Subcutaneous abdominal adipose tissue (tissue), 5 donors: ENCODE data around the gene DNAAF3.
A peak's percentile ranks its signal among the peaks of the same experiment; 100 is the strongest.

Source experiments
- H3K27ac ChIP-seq: one replicate; pipeline ENCODE4 v1.7.0; 2013; ENCODE audit warnings: low read depth, mild to moderate bottlenecking, inconsistent platforms, low read length, moderate library complexity
- H3K27me3 ChIP-seq, 5 donors: one replicate each; pipeline ENCODE4 v1.7.0; 2013; ENCODE audit warnings: low read length in 5 of 5, inconsistent platforms in 1 of 5; ENCODE audit not compliant: control insufficient read depth in 5 of 5, insufficient read depth in 4 of 5
- H3K36me3 ChIP-seq, 5 donors: one replicate each; pipeline ENCODE4 v1.7.0; 2013; ENCODE audit warnings: low read length in 5 of 5; ENCODE audit not compliant: control insufficient read depth in 5 of 5, insufficient read depth in 5 of 5
- H3K4me1 ChIP-seq, 5 donors: one replicate each; pipeline ENCODE4 v1.7.0; 2013; ENCODE audit warnings: low read length in 5 of 5, mild to moderate bottlenecking in 3 of 5, moderate library complexity in 1 of 5; ENCODE audit not compliant: control insufficient read depth in 5 of 5, insufficient read depth in 5 of 5
- H3K4me3 ChIP-seq, 5 donors: one replicate each; pipeline ENCODE4 v1.7.0; 2013; ENCODE audit warnings: low read length in 5 of 5, low read depth in 1 of 5
- H3K9ac ChIP-seq, 5 donors: one replicate each; pipeline ENCODE4 v1.7.0; 2013; ENCODE audit warnings: low read length in 5 of 5, mild to moderate bottlenecking in 4 of 5, moderate library complexity in 3 of 5
- H3K9me3 ChIP-seq, 5 donors: one replicate each; pipeline ENCODE4 v1.7.0; 2013; ENCODE audit warnings: low read length in 5 of 5; ENCODE audit not compliant: control insufficient read depth in 5 of 5
- donor health status: healthy.
- donor health status: healthy.
- donor health status: healthy.
- donor health status: healthy.
- donor health status: healthy.

DNAAF3 gene

GRCh38 chr19:55145232-55145631, 21.2 kb downstream of the DNAAF3 start:
- peaks cover 0 to 7% (median 0%) of the 10 kb centered on the region in 5 donors for H3K4me1 ChIP-seq
- no peak overlapping the region for H3K9ac ChIP-seq
- H3K9me3 ChIP-seq = no peaks in the 10 kb centered on the region
- no peaks in the 10 kb centered on the region for H3K36me3 ChIP-seq
- peaks cover 39 to 63% (median 46%) of the 10 kb centered on the region in 5 donors for H3K27me3 ChIP-seq
- H3K27ac ChIP-seq = no peak overlapping the region
- no peak overlapping the region for H3K4me3 ChIP-seq

DNA sequence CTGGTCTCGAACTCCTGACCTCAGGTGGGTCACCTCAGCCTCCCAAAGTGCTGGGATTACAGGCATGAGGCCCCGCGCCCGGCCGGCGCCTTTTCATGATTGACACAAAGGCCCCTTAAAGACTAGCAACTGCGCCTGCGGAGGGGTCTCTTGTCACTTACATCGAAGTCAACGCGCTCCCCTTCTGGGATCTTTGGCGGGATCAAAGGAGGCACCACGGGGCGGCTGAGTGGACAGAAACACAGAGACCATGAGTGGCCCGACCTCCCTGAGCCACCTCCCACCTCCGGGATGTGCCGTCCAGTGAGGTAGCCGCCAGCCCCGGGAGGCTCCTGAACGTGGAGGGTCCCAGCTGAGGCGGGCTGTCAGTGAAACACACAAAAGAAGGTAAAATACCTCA, 24.7 kb downstream of the DNAAF3 start:
- H3K27me3 ChIP-seq = peaks cover 32 to 48% (median 36%) of the 10 kb centered on the region in 5 donors
- no peak overlapping the region for H3K27ac ChIP-seq
- no peaks in the 10 kb centered on the region for H3K36me3 ChIP-seq
- H3K4me1 ChIP-seq = peaks cover 0 to 7% (median 0%) of the 10 kb centered on the region in 5 donors
- H3K9ac ChIP-seq = no peak overlapping the region
- no peak overlapping the region for H3K4me3 ChIP-seq
- H3K9me3 ChIP-seq = no peaks in the 10 kb centered on the region

DNA sequence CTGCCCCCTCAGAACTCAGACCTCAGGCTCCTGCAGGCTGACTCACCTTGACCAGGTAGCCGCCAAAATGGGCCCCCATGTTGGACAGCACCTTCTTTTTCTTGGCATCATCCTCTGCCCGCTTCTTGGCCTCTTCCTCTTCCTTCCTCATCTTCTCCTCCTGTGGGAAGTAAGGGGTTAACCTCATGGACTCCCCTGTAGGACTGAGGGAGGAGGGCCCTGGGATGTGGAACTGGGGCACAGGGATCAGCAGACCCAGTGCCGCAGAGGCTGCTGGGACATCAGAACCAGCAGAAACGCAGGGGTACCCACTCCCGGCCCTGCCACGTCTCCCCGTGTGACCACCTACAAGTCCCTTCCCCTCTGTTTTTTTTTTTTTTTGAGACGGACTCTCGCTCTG, 28.5 kb downstream of the DNAAF3 start:
- no peaks in the 10 kb centered on the region for H3K9me3 ChIP-seq
- peaks cover 28 to 42% (median 36%) of the 10 kb centered on the region in 5 donors for H3K27me3 ChIP-seq
- peaks cover 0 to 3% (median 0%) of the 10 kb centered on the region in 5 donors for H3K4me1 ChIP-seq
- H3K27ac ChIP-seq = no peak overlapping the region
- no peaks in the 10 kb centered on the region for H3K36me3 ChIP-seq
- H3K9ac ChIP-seq = no peak overlapping the region
- H3K4me3 ChIP-seq = no peak overlapping the region

- Histone ChIP-seq H3K27ac (no peak overlapping the region), H3K9ac (no peak overlapping the region), H3K9me3 (no peaks in the 10 kb centered on the region), H3K36me3 (no peaks in the 10 kb centered on the region), H3K4me3 (no peak overlapping the region), H3K4me1 (peaks cover 0 to 3% (median 0%) of the 10 kb centered on the region in 5 donors), H3K27me3 (peaks cover 24 to 42% (median 36%) of the 10 kb centered on the region in 5 donors)
Observed at GRCh38 chr19:55136399-55137102, 29.9 kb downstream of the DNAAF3 start.

DNA sequence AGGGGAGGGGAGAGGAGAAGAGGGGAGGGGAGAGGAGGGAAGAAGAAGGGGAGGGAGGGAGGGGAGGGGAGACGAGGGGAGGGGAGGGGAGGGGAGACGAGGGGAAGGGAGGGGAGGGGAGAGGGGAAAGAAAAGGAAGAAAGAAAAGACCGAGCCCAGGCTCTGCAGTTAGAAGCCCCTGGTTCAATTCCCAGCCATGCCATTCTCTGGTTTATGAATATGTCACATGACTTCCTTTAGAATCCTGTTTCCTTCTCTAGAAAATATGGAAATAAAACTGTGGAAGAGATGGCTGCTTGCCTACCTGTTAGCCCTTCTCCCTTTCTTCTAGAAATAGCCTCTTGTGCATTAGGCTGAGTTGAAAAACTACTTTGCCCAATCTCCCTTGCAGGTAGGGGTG, 31.7 kb downstream of the DNAAF3 start:
- H3K4me1 ChIP-seq = no peaks in the 10 kb centered on the region
- H3K27ac ChIP-seq = no peak overlapping the region
- H3K9me3 ChIP-seq = no peaks in the 10 kb centered on the region
- no peak overlapping the region for H3K9ac ChIP-seq
- no peak overlapping the region for H3K4me3 ChIP-seq
- H3K27me3 ChIP-seq = peaks cover 22 to 47% (median 33%) of the 10 kb centered on the region in 5 donors
- H3K36me3 ChIP-seq = no peaks in the 10 kb centered on the region

DNA sequence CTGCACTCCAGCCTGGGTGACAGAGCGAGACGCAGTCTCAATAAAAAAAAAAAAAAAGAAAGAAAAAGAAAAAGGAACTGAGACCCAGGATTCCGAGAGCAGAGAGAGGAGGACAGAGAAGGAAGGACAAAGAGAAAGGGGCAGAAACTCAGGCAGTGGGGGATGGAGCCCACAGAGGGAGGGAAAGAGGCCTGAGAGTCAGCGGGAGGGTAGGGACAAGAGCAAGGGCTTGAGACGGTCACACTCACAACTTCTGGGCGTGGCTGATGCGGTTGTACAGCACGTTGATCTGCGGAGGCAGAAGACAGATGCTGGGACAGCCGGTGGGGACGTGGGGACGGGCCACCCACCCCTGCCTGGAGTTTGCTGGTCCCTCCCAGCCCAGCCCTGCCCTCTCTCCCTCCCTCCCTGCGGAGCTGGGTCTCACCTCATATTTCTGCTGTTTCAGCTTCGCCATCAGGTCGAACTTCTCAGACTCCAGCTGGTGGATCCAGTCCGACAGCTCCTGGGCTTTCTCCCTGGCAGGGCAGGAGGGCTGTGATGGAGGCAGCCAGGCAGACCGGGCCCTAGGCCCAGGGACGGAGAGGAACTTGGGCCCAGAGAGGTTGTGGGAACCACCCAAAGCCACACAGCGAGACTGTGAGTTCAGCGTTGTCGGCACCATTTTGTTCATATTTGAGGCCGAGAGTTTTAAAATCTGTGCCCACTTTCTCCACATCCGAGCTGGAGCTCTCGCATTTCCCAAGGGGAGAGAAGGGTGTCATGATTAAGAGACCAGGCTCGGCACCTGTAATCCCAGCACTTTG, 32.6 kb downstream of the DNAAF3 start:
- H3K4me1 ChIP-seq = no peaks in the 10 kb centered on the region
- no peaks in the 10 kb centered on the region for H3K36me3 ChIP-seq
- peaks cover 22 to 47% (median 35%) of the 10 kb centered on the region in 5 donors for H3K27me3 ChIP-seq
- H3K9ac ChIP-seq = no peak overlapping the region
- H3K4me3 ChIP-seq = no peak overlapping the region
- no peak overlapping the region for H3K27ac ChIP-seq
- H3K9me3 ChIP-seq = no peaks in the 10 kb centered on the region

DNA sequence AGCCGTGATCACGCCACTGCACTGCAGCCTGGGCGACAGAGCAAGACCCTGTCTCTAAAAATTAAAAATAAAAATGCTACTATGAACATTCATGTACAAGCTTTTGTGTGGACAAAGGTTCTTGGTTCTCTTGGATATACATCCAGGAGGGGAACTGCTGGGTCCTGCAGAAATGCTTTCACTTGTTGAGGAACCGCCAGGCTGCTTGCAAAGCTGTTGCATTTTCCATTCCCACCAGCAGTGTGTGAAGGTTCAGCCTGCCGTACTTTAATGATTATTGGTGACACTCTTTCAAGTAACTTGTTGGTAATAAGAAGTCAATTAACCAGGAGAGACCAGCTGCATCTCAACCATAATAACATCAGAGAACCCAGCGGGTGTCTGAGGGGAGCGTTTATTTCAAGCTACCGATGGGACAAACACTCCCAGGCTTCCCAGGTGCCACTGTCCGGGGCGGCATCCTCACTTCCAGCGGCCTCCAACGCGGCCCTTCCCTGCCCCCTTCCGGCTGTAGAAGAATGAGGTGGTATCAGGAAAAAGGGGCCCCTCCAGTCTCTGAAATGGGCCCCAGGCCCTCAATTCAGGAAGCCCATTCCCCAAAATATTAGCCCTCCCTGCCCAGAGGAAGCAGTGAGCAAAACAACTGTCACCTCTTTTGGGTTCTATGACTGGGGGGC, 33.8 kb downstream of the DNAAF3 start:
- H3K27me3 ChIP-seq = peaks cover 18 to 36% (median 32%) of the 10 kb centered on the region in 5 donors

DNA sequence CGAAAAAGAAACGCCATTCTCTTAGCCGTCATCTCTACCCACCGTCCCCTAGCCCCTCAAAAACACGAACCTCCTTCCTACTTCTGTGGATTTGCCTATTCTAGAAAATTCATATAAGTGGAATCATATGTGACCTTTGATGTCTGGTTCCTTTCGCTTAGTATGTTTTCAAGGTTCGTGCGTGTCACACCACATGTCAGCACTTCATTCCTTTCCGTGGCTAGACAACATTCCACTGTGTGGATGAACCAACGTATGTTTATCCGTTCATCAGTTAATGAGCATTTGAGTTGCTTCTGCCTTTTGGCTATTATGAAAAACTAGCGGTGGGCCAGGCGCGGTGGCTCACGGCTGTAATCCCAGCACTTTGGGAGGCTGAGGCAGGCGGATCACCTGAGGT, 35.0 kb downstream of the DNAAF3 start:
- no peaks in the 10 kb centered on the region for H3K4me1 ChIP-seq
- H3K27me3 ChIP-seq = peaks cover 17 to 33% (median 25%) of the 10 kb centered on the region in 5 donors
- no peaks in the 10 kb centered on the region for H3K9me3 ChIP-seq

More for the DNA sequence above, 33.8 kb downstream of the DNAAF3 start:
- no peaks in the 10 kb centered on the region for H3K36me3 ChIP-seq
- H3K27ac ChIP-seq = no peak overlapping the region
- H3K4me3 ChIP-seq = no peak overlapping the region
- H3K9ac ChIP-seq = no peak overlapping the region
- H3K4me1 ChIP-seq = no peaks in the 10 kb centered on the region
- H3K9me3 ChIP-seq = no peaks in the 10 kb centered on the region

GRCh38 chr19:55119053-55119452, 47.4 kb downstream of the DNAAF3 start:
- H3K36me3 ChIP-seq = no peaks in the 10 kb centered on the region
- H3K9me3 ChIP-seq = no peaks in the 10 kb centered on the region
- H3K4me3 ChIP-seq = peak overlapping the region in 3 of 5 donors; percentile 67 to 86 (median 82)
- no peak overlapping the region for H3K27ac ChIP-seq
- no peaks in the 10 kb centered on the region for H3K27me3 ChIP-seq
- peak overlapping the region in 1 of 5 donors; percentile 16 for H3K9ac ChIP-seq
- peaks cover 5 to 42% (median 39%) of the 10 kb centered on the region in 5 donors for H3K4me1 ChIP-seq

More for the DNA sequence above, 35.0 kb downstream of the DNAAF3 start:
- H3K27ac ChIP-seq = no peak overlapping the region
- H3K9ac ChIP-seq = no peak overlapping the region
- H3K4me3 ChIP-seq = no peak overlapping the region
- no peaks in the 10 kb centered on the region for H3K36me3 ChIP-seq
